Measurements from ENCODE around the gene KLHL5. TPM values are rescaled to one million over a fixed set of nuclear protein-coding genes. Genes with fewer than 3 reads are reported as not detected.
"Not testable (repeated sequence)": the region's sequence is repeated elsewhere in the genome, so short reads cannot be mapped to it uniquely, and the experiment has no call there.

KLHL5 gene
- total and polyA plus RNA-seq, 5 donors from 2014 or later = 6.8 to 21.5 (median 8.2) TPM

- H3K27me3 Mint-ChIP-seq = no peaks in the 10 kb centered on the region
- no peaks in the 10 kb centered on the region for H3K9me3 ChIP-seq (ENCODE audit: control insufficient read depth in 2 of 2, low read length in 2 of 2)
- peaks cover 0 to 5% (median 2%) of the 10 kb centered on the region in 7 donors for H3K9me3 Mint-ChIP-seq
- no peak overlapping the region for H3K27ac ChIP-seq (ENCODE audit: insufficient read depth, low read length, poor library complexity, severe bottlenecking)
- DNase-seq (no peak), ATAC-seq (ENCODE audit: low read depth in 2 of 2) (no peak)
- peak overlapping the region in 2 of 3 donors; percentile 12 to 49 for H3K27ac Mint-ChIP-seq
- H3K4me1 Mint-ChIP-seq = peaks cover 23 to 46% (median 35%) of the 10 kb centered on the region in 4 donors
- H3K4me3 ChIP-seq (ENCODE audit: low read depth, low read length) = no peak overlapping the region
- peaks cover 24% of the 10 kb centered on the region for H3K36me3 Mint-ChIP-seq
- H3K27me3 ChIP-seq (ENCODE audit: control insufficient read depth, insufficient read depth, low read length) = no peaks in the 10 kb centered on the region
- H3K36me3 ChIP-seq (ENCODE audit: control insufficient read depth, insufficient read depth, low read length) = no peaks in the 10 kb centered on the region
- H3K4me3 Mint-ChIP-seq = peak overlapping the region in 1 of 4 donors; percentile 27
- peaks cover 31% of the 10 kb centered on the region for H3K4me1 ChIP-seq (ENCODE audit: control insufficient read depth, insufficient read depth, low read length, poor library complexity, severe bottlenecking)
Observed at GRCh38 chr4:39025552-39026085, 36.4 kb upstream of the KLHL5 start.

GRCh38 chr4:39026096-39026495, 35.9 kb upstream of the KLHL5 start:
- Histone ChIP-seq H3K27me3 (ENCODE audit: control insufficient read depth, insufficient read depth, low read length) (no peaks in the 10 kb centered on the region), H3K9me3 (ENCODE audit: control insufficient read depth in 2 of 2, low read length in 2 of 2) (no peaks in the 10 kb centered on the region), H3K36me3 (ENCODE audit: control insufficient read depth, insufficient read depth, low read length) (no peaks in the 10 kb centered on the region), H3K4me1 (ENCODE audit: control insufficient read depth, insufficient read depth, low read length, poor library complexity, severe bottlenecking) (peaks cover 33% of the 10 kb centered on the region), H3K4me3 (ENCODE audit: low read depth, low read length) (no peak overlapping the region), H3K27ac (ENCODE audit: insufficient read depth, low read length, poor library complexity, severe bottlenecking) (no peak overlapping the region)
- Mint-ChIP-seq H3K9me3 (peaks cover 0 to 5% (median 2%) of the 10 kb centered on the region in 7 donors), H3K4me3 (no peak overlapping the region), H3K27ac (peak overlapping the region in 1 of 3 donors; percentile 12), H3K27me3 (no peaks in the 10 kb centered on the region), H3K4me1 (peaks cover 23 to 46% (median 35%) of the 10 kb centered on the region in 4 donors), H3K36me3 (peaks cover 24% of the 10 kb centered on the region)
- ATAC-seq (ENCODE audit: low read depth in 2 of 2) = no peak
- no peak for DNase-seq

DNA sequence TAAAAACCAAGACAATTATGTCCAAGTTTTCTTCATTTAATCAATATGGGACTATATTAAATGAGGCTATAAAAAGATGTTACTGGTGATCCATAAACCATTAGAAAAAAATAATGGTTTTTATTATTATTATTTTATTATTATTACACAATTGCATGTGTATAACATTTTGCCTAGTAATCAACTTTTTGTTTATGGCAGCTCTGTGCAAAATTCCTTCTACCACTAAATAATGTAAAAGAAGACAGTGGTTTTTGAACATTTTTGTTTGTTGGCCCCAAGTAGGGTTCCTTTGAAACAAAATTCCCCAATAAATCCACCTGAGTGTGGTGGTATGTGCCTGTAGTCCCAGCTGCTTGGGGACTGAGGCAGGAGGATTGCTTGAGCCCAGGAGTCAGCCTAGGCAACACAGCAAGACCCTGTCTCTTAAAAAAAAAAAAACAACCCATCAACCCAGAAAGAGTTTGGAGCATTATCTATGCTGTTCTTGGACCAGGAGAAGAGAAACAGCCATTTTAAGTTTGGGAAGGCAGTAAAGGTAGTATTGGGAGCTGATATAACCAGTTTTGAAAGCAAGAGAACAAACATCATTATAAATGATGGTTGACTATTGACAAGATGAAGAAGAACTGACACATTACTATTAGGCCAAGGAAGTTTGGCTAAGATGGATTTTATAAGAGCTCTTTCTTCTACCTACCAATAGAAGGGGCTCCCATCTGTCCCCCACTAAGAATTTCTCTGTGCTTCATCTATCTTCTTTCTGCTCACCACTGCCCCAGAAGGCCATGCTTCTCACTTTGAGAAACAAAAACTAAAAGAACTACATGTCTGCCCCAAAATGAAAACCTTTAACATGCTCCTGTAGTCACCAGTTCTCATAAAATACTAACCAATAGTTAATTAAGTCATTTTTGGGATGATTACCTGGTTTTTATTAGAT, 32.0 kb upstream of the KLHL5 start:
- Histone ChIP-seq H3K4me3 (ENCODE audit: low read depth, low read length) (peak overlapping the region; percentile 98), H3K4me1 (ENCODE audit: control insufficient read depth, insufficient read depth, low read length, poor library complexity, severe bottlenecking) (peaks cover 57% of the 10 kb centered on the region), H3K27ac (ENCODE audit: insufficient read depth, low read length, poor library complexity, severe bottlenecking) (peak overlapping the region; percentile 85), H3K9me3 (ENCODE audit: control insufficient read depth in 2 of 2, low read length in 2 of 2) (no peaks in the 10 kb centered on the region), H3K27me3 (ENCODE audit: control insufficient read depth, insufficient read depth, low read length) (no peaks in the 10 kb centered on the region), H3K36me3 (ENCODE audit: control insufficient read depth, insufficient read depth, low read length) (no peaks in the 10 kb centered on the region)
- peak; percentile 35 to 48 for ATAC-seq (ENCODE audit: low read depth in 2 of 2)
- no peaks in the 10 kb centered on the region for H3K36me3 Mint-ChIP-seq
- DNase-seq = peak in 2 of 3 donors; percentile 33 to 59
- H3K27ac Mint-ChIP-seq = peak overlapping the region; percentile 52 to 92 (median 73)
- peak overlapping the region; percentile 82 to 97 (median 87) for H3K4me3 Mint-ChIP-seq
- no peaks in the 10 kb centered on the region for H3K27me3 Mint-ChIP-seq
- peaks cover 28 to 62% (median 42%) of the 10 kb centered on the region in 4 donors for H3K4me1 Mint-ChIP-seq
- no peaks in the 10 kb centered on the region for H3K9me3 Mint-ChIP-seq

GRCh38 chr4:39030725-39031124, 31.3 kb upstream of the KLHL5 start:
- no peaks in the 10 kb centered on the region for H3K36me3 ChIP-seq (ENCODE audit: control insufficient read depth, insufficient read depth, low read length)
- no peaks in the 10 kb centered on the region for H3K27me3 ChIP-seq (ENCODE audit: control insufficient read depth, insufficient read depth, low read length)
- peaks cover 57% of the 10 kb centered on the region for H3K4me1 ChIP-seq (ENCODE audit: control insufficient read depth, insufficient read depth, low read length, poor library complexity, severe bottlenecking)
- H3K27ac ChIP-seq (ENCODE audit: insufficient read depth, low read length, poor library complexity, severe bottlenecking) = peak overlapping the region; percentile 85
- Mint-ChIP-seq H3K4me1 (peaks cover 27 to 60% (median 38%) of the 10 kb centered on the region in 4 donors), H3K27ac (peak overlapping the region; percentile 52 to 92 (median 73)), H3K4me3 (peak overlapping the region; percentile 82 to 97 (median 87)), H3K36me3 (no peaks in the 10 kb centered on the region), H3K9me3 (no peaks in the 10 kb centered on the region), H3K27me3 (no peaks in the 10 kb centered on the region)
- H3K4me3 ChIP-seq (ENCODE audit: low read depth, low read length) = peak overlapping the region; percentile 98
- ATAC-seq (ENCODE audit: low read depth in 2 of 2) (no peak), DNase-seq (no peak)
- H3K9me3 ChIP-seq (ENCODE audit: control insufficient read depth in 2 of 2, low read length in 2 of 2) = no peaks in the 10 kb centered on the region

DNA sequence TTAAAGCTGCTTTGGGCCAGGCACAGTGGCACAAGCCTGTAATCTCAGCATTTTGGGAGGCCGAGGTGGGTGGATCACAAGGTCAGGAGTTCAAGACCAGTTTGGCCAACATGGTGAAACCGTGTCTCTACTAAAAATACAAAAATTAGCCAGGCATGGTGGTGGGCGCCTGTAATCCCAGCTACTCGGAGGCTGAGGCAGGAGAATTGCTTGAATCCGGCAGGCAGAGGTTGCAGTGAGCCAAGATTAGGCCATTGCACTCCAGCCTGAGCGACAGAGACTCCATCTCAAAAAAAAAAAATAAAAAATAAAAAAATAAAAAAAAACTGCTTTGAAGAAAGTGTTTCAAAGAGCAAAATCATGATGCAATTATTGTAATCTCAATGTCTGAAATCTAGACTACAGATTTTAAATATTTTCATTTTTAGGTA, 30.4 kb upstream of the KLHL5 start:
- H3K36me3 ChIP-seq (ENCODE audit: control insufficient read depth, insufficient read depth, low read length); H3K27me3 ChIP-seq (ENCODE audit: control insufficient read depth, insufficient read depth, low read length); DNase-seq; H3K9me3 ChIP-seq (ENCODE audit: control insufficient read depth in 2 of 2, low read length in 2 of 2); H3K36me3 Mint-ChIP-seq; ATAC-seq (ENCODE audit: low read depth in 2 of 2); H3K27me3 Mint-ChIP-seq; H3K9me3 Mint-ChIP-seq: not testable (repeated sequence)
- Mint-ChIP-seq H3K27ac (peak overlapping the region; percentile 52 to 90 (median 85)), H3K4me3 (peak overlapping the region; percentile 82 to 97 (median 87)), H3K4me1 (peaks cover 25 to 56% (median 35%) of the 10 kb centered on the region in 4 donors)
- peaks cover 55% of the 10 kb centered on the region for H3K4me1 ChIP-seq (ENCODE audit: control insufficient read depth, insufficient read depth, low read length, poor library complexity, severe bottlenecking)
- H3K4me3 ChIP-seq (ENCODE audit: low read depth, low read length) = peak overlapping the region; percentile 98
- H3K27ac ChIP-seq (ENCODE audit: insufficient read depth, low read length, poor library complexity, severe bottlenecking) = peak overlapping the region; percentile 85

DNA sequence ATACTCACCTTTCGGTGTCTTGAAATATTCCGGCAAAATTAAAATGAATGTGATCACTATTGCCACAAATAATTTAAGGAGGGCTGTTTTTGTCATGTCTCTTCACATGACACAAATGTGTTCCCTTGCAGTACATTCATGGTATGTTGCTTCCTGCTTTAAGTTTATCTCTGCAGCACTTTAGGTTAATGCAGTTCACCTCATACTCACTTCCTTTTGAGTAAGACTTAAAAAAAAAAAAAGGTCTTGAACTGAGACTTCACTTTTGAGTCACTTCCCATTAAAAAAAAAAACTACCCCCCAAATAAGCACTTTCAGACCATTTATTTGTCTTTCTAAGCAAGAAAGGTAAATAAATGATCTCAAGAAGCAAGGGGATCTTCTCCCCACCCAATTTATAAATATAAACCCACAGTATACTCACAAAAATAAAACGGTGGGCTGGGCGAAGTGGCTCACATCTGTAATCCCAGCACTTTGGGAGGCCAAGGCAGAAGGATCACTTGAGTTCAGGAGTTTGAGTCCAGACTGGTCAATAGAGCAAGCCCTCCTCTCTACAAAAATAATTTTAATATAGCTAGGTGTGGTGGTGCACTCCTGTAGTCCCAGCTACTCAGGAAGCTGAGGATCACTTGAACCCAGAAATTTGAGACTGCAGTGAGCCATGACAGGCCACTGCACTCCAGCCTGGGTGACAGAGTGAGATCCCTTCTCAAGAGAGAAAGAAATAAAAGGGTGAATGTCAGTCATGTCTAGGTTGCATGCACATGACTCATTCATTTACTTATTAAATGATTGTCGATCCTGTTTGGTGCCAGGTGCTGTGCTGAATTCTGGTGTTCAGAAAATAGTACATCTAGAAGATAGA, 29.6 kb upstream of the KLHL5 start, which contains the start of gene TMEM156:
Gene TMEM156, minus strand, starts transcription at position 192 of the 868 bp plus-strand sequence. Its CDS starts 96 bp downstream, at position 96.
- Mint-ChIP-seq H3K36me3 (no peaks in the 10 kb centered on the region), H3K9me3 (no peaks in the 10 kb centered on the region), H3K27me3 (no peaks in the 10 kb centered on the region), H3K4me3 (peak within 1 kb of the TSS; percentile 82 to 97 (median 87)), H3K27ac (peak within 1 kb of the TSS; percentile 66 to 90 (median 85)), H3K4me1 (peaks cover 20 to 52% (median 30%) of the 10 kb centered on the region in 4 donors)
- peaks cover 49% of the 10 kb centered on the region for H3K4me1 ChIP-seq (ENCODE audit: control insufficient read depth, insufficient read depth, low read length, poor library complexity, severe bottlenecking)
- DNase-seq (peak in 2 of 3 donors; percentile 71 to 89), ATAC-seq (ENCODE audit: low read depth in 2 of 2) (peak; percentile 92 to 93)
- peak within 1 kb of the TSS; percentile 85 for H3K27ac ChIP-seq (ENCODE audit: insufficient read depth, low read length, poor library complexity, severe bottlenecking)
- H3K4me3 ChIP-seq (ENCODE audit: low read depth, low read length) = peak within 1 kb of the TSS; percentile 98
- no peaks in the 10 kb centered on the region for H3K9me3 ChIP-seq (ENCODE audit: control insufficient read depth in 2 of 2, low read length in 2 of 2)
- no peaks in the 10 kb centered on the region for H3K36me3 ChIP-seq (ENCODE audit: control insufficient read depth, insufficient read depth, low read length)
- no peaks in the 10 kb centered on the region for H3K27me3 ChIP-seq (ENCODE audit: control insufficient read depth, insufficient read depth, low read length)

GRCh38 chr4:39036172-39036571, 25.9 kb upstream of the KLHL5 start:
- H3K27me3 ChIP-seq (ENCODE audit: control insufficient read depth, insufficient read depth, low read length) = no peaks in the 10 kb centered on the region
- Mint-ChIP-seq H3K36me3 (no peaks in the 10 kb centered on the region), H3K27ac (no peak overlapping the region), H3K4me3 (no peak overlapping the region), H3K4me1 (peaks cover 5 to 28% (median 14%) of the 10 kb centered on the region in 4 donors), H3K27me3 (no peaks in the 10 kb centered on the region), H3K9me3 (no peaks in the 10 kb centered on the region)
- H3K27ac ChIP-seq (ENCODE audit: insufficient read depth, low read length, poor library complexity, severe bottlenecking) = no peak overlapping the region
- H3K9me3 ChIP-seq (ENCODE audit: control insufficient read depth in 2 of 2, low read length in 2 of 2) = no peaks in the 10 kb centered on the region
- H3K4me3 ChIP-seq (ENCODE audit: low read depth, low read length) = no peak overlapping the region
- no peak for ATAC-seq (ENCODE audit: low read depth in 2 of 2)
- H3K4me1 ChIP-seq (ENCODE audit: control insufficient read depth, insufficient read depth, low read length, poor library complexity, severe bottlenecking) = peaks cover 23% of the 10 kb centered on the region
- no peak for DNase-seq
- H3K36me3 ChIP-seq (ENCODE audit: control insufficient read depth, insufficient read depth, low read length) = no peaks in the 10 kb centered on the region

Measured in CD4-positive, CD25-positive, alpha-beta regulatory T cell (primary cell).